HG02623 (cell line): Measurements from ENCODE around the gene TBC1D20.
A peak's percentile ranks its signal among the peaks of the same experiment; 100 is the strongest.
"Not testable (repeated sequence)": the region's sequence is repeated elsewhere in the genome, so short reads cannot be mapped to it uniquely, and the experiment has no call there.

Experiments
- ATAC-seq: cut with Tn5 transposase; IDR thresholded peaks from one replicate; pipeline ENCODE4 v1.9.1; 2021; ENCODE audit warnings: moderate library complexity; ENCODE audit not compliant: unreplicated experiment

The TBC1D20 gene

DNA sequence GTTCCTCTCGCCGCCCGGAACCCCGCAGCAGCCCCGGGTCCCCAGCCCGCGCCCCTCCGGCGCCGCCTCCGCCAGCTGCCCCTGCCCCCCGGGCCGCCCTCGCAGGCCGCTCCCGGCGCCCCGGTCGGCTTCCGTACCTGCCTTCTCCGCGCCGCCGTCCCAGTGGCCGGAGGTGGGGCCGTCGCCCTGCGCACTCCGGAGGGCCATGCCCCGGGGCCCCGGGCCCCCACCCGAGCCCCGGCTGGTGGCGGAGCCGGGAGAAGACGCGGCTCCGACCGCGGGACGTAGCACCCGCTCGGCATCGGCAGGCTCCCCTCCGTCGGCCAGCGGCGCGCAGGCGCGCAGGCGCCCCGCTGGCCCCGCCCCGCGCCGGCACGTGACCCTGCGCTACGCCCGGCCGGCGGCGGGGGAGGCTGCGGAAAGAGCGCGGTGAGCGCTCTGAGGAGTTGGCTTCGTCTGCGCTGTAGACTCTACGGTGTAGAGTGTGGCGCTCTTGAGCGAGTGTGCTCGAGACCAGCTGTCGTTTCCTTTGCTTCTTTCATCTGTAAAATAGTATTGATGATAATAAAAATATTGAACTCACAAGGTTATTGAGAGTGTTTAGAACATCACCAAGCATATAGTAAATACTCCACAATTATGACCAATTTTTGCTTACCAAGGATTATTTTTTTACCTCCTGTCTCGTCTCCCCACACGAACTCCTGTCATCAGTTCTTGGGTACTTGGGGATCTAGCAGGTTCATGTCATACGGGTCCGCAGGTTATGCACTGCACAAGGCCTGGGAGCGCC lies at the start of gene TBC1D20:
Gene TBC1D20 (minus strand): TSS at position 335 of the 793 bp plus-strand sequence. CDS start 128 bp downstream, at position 207.
- peak; percentile 86 for ATAC-seq

- ATAC-seq = not testable (repeated sequence)
Measured at GRCh38 chr20:510328-511057, 48.2 kb upstream of the TBC1D20 start.

DNA sequence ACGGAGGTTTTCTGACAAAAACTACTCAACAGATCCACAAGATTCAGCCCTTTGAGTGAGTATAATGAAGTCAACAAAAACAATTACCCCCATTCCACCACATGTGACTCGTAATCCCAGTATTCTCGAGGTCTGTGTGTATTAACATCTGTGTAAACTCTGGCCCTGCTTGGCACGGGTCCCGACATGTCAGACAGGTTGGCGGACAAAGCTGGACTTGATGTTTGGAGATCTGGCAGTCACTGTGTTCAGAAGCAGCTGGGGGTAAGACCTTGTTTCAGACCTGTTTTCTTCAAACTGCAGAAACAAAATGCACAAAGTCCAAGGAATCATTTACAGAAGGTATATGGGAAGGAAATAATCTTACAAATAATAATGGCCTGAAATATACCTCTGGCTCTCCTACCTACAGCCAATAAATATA lies 46.0 kb upstream of the TBC1D20 start:
- ATAC-seq = not testable (repeated sequence)

DNA sequence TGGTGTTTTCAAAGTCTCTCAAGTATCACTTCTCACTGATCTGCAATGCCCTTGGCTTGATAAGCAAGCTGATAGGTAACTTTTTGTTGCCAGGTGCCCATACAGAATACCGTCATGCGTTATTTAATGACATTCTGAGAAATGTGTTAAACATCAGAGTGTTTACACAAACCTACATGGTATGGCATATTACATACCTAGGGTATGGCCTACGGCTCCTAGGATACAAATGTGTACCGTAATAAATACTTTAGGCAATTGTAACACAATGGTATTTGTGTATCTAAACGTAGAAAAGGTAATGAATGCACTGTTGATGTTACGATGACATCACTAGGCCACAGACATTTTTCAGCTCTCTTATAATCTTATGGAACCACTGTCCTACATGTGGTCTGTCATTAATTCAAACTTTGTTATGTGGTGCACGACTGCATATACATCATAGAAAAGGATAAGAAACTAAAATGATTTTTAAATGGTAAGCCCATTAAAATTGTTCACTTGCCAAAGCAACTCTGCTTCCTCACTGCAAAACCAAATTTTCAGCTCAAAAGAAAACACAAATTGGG lies 45.5 kb upstream of the TBC1D20 start:
- no peak for ATAC-seq

- no peak for ATAC-seq
Measured at GRCh38 chr20:507006-507758, 44.8 kb upstream of the TBC1D20 start.

- ATAC-seq = no peak
Measured at GRCh38 chr20:504632-505075, 42.3 kb upstream of the TBC1D20 start.

GRCh38 chr20:503048-503737 lies 40.9 kb upstream of the TBC1D20 start:
- no peak for ATAC-seq

DNA sequence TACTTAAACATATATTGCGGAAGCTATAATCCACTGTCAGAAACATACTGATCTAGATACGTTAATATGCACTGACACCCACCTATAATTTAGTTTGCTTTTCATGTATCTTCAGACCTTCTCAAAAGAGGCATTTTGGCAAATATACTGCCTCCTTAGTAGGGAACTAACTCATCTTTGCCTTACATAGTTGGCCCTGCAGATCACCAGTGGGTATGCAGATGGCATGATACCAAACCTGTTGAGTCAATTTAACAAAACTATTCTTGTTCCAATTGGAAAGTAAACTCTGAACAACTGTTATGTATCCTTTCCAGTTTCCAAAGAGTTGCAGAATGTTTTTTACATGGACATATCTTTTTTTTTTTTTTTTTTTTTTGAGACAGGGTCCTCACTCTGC lies 35.6 kb upstream of the TBC1D20 start:
- ATAC-seq = no peak

DNA sequence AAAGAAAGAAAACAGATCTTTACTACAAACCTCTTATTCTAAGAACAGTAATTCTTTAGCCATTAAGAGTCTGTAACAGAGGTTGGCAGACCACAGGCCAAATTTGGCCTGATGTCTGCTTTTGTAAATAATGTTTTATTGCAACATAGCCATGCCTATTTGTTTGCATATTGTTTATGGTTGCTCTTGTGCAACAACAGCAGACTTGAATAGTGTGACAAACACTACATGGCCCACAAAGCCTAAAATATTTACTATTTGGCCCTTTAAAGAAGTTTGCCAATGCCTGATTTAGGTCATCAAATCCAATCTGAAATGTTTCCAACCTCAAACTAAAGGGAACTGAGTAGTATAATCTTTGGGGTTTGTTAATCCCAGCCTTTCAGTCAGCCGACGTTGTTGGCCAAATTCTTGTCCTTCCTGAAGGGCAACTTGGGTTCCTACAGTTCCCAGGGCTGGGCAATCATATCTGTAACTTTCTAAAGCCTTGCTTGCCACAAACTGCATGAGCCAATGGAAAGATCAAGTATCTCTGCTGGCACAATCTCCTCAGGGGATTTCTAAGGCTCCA lies 33.9 kb upstream of the TBC1D20 start:
- no peak for ATAC-seq

DNA sequence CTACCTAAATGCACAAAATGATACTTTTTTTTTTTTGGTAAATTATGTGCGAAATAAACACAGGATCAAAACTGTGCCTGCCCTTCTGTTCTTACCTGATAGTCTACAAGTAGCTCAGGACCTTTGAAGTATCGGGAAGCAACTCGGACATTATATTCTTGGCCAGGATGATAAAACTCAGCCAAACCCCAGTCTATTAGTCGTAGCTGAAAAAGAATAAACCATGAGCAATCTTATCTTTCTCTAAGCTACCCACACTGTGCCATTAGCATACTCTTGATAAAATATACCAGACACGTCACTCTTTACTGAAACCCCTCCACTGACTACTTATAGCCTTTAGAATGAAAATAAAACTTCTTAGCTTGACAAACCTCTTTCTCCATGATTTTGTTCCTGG lies 29.8 kb upstream of the TBC1D20 start:
- ATAC-seq = no peak

GRCh38 chr20:487655-488054 lies 25.3 kb upstream of the TBC1D20 start:
- no peak for ATAC-seq

- ATAC-seq = no peak
Measured at GRCh38 chr20:483815-484644, 21.7 kb upstream of the TBC1D20 start.

DNA sequence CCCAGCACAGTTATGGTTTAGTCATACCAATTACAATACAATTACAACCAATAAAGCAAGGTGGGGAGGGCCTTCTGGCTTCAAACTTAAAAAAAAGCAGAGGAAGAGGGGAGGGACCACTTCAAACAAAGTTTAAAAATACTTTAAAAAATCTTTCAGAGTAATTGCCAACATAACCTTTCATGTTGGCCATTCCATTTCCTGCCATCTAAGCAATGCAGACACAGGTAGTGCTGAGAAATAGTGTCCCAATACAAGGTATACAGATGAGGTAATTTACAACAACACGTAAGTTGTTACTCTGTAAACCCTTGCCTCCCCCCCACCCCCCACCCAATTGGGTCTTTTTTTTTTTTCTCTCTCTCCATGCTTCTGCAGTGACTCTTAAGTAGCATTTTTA lies 18.8 kb upstream of the TBC1D20 start:
- ATAC-seq = no peak

- ATAC-seq = no peak
Measured at GRCh38 chr20:480044-480443, 17.7 kb upstream of the TBC1D20 start.

DNA sequence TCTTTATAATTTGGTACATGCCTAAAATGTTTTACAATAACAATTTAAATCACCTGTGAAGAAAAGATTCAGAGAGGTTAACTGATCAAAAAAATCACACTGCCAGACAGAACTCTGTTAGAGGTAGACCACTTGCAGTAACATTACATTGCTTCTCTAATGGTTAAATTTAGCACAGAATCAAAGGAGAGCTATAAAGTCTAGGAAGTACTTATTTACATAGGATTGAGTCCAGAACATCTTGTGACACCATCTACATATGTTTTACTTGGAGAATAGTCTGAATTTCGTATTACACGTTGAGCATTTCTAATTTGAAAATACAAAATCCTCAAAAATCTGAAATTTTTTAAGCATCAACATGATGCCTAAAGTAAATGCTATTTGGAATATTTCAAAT lies 17.2 kb upstream of the TBC1D20 start:
- ATAC-seq = no peak

GRCh38 chr20:478949-479429 lies 16.7 kb upstream of the TBC1D20 start:
- no peak for ATAC-seq

DNA sequence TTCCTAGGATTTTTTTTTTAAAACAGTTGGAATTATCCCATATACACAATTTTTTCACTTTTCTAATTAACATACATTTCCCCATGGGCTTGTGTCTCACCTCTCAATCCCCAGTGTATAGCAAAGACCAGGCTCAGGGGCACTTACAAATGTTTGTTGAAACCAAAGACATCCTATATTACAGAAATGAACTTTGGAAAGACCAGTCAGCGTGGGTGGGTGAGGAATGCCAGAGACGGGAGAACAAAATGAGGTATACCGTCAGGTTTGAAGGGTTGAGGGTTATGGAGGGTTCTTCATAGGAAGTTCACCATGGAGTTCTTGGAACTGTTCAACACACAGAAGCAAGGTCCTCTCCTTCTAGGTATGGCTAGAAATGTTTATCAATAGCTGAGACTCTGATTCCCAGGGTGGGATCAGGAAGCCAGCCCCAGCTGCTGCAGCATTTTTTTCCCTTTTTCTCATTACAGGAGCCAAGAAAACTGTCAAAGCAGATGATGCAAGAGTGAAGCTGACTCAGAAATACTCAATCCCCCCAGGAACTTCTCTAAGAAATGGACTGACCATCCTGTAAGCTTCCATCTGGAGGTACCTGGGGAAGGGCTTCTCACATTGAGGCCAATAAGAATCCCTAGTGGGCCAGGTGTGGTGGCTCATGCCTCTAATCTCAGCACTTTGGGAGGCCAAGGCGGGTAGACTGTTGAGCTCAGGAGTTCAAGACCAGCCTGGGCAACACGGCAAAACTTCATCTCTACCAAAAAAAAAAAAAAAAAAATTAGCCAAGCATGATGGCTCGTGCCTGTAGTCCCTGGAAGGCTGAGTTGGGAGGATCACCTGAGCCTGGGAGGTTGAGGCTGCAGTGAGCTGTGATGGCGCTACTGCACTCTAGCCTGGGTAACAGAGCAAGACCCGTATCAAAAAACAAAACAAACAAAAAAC lies 15.9 kb upstream of the TBC1D20 start:
- no peak for ATAC-seq
